ENCODE data around the gene KCNQ4.

DNA sequence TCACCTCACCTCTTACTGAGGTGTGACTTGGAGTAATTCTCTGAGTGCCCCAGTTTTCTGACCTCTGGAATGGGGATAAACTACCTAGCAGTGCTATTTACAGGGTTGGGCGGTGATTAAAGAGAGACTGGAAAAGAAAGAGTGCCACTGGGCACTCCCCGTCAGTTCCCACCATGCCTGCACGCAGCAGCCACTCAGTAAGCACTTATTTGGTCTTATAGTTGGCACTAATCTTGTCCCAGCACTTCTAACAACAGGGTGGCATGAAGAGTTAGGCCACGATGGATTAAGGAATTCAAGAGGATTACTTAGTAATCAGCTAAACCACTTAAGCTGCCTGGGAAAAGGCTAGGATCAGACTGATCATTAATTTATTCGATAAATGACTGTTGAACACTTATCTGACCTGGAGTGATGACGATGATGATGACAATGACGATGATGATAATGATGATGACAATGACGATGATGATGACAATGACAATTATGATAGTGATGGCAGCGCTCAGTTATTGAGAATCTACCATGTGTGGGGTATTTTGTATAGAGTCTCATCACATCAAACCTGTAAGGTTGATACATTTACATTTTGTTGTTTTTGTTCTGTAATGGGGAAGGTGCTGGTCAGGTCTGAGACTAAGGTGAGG, 73.2 kb downstream of the KCNQ4 start:
- TF ChIP-seq BHLHE40 (IDR thresholded peaks at IDR 0.05; ENCODE audit: low read length) (no peak), ZNF790 (CRISPR knock-in tag; IDR thresholded peaks at IDR 0.05; ENCODE audit: borderline replicate concordance) (no peak), NBN (conservative IDR thresholded peaks at IDR 0.05) (no peak), NR3C1 (CRISPR knock-in tag; IDR thresholded peaks at IDR 0.05) (no peak), CBFB (CRISPR knock-in tag; IDR thresholded peaks at IDR 0.05) (no peak), SP1 (IDR thresholded peaks at IDR 0.05) (no peak), SP1 (CRISPR knock-in tag; IDR thresholded peaks at IDR 0.05) (no peak), RARG (CRISPR knock-in tag; IDR thresholded peaks at IDR 0.05; ENCODE audit: low read depth) (no peak), ZNF24 (IDR thresholded peaks at IDR 0.05) (no peak), TCF7L2 (IDR thresholded peaks at IDR 0.05; ENCODE audit: low read depth, low read length) (no peak), ARNT2 (CRISPR knock-in tag; IDR thresholded peaks at IDR 0.05; ENCODE audit: low read depth) (no peak), ZNF570 (CRISPR knock-in tag; IDR thresholded peaks at IDR 0.05; ENCODE audit: borderline replicate concordance) (no peak)
- TF ChIP-seq, protein P1, sequence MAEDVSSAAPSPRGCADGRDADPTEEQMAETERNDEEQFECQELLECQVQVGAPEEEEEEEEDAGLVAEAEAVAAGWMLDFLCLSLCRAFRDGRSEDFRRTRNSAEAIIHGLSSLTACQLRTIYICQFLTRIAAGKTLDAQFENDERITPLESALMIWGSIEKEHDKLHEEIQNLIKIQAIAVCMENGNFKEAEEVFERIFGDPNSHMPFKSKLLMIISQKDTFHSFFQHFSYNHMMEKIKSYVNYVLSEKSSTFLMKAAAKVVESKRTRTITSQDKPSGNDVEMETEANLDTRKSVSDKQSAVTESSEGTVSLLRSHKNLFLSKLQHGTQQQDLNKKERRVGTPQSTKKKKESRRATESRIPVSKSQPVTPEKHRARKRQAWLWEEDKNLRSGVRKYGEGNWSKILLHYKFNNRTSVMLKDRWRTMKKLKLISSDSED (CRISPR knock-in tag; IDR thresholded peaks at IDR 0.05): no peak
- TF ChIP-seq, protein P2, sequence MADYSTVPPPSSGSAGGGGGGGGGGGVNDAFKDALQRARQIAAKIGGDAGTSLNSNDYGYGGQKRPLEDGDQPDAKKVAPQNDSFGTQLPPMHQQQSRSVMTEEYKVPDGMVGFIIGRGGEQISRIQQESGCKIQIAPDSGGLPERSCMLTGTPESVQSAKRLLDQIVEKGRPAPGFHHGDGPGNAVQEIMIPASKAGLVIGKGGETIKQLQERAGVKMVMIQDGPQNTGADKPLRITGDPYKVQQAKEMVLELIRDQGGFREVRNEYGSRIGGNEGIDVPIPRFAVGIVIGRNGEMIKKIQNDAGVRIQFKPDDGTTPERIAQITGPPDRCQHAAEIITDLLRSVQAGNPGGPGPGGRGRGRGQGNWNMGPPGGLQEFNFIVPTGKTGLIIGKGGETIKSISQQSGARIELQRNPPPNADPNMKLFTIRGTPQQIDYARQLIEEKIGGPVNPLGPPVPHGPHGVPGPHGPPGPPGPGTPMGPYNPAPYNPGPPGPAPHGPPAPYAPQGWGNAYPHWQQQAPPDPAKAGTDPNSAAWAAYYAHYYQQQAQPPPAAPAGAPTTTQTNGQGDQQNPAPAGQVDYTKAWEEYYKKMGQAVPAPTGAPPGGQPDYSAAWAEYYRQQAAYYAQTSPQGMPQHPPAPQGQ (CRISPR knock-in tag; IDR thresholded peaks at IDR 0.05; ENCODE audit: borderline replicate concordance): no peak
- TF ChIP-seq, protein P3, sequence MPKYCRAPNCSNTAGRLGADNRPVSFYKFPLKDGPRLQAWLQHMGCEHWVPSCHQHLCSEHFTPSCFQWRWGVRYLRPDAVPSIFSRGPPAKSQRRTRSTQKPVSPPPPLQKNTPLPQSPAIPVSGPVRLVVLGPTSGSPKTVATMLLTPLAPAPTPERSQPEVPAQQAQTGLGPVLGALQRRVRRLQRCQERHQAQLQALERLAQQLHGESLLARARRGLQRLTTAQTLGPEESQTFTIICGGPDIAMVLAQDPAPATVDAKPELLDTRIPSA (CRISPR knock-in tag; IDR thresholded peaks at IDR 0.05; ENCODE audit: borderline replicate concordance): no peak

All from HepG2 (cell line).